Thyroid gland (tissue), 4 donors: ENCODE data around the gene EVI5L. TPM values are rescaled to one million over a fixed set of nuclear protein-coding genes. Genes with fewer than 3 reads are reported as not detected.

Experiments used
- DNase-seq, 2 donors: peaks; one replicate each; pipeline ENCODE4 v3.0.0-alpha.2; 2019
- H3K27ac ChIP-seq, 3 donors: fragments of 200-600 bp; sonication (generic); 1 replicate in 2 of 3; 2 replicates in 1 of 3; pipeline ENCODE4 v1.5.1; 2016 to 2019; ENCODE audit warnings: mild to moderate bottlenecking in 1 of 3, moderate library complexity in 1 of 3
- H3K27me3 ChIP-seq: fragments of 200-600 bp; sonication (generic); one replicate; pipeline ENCODE4 v1.5.1; 2019
- H3K36me3 ChIP-seq, 2 donors: fragments of 200-600 bp; sonication (generic); one replicate each; pipeline ENCODE4 v1.5.1; 2016 to 2019
- H3K4me1 ChIP-seq, 2 donors: fragments of 200-600 bp; sonication (generic); one replicate each; pipeline ENCODE4 v1.5.1; 2017 to 2019
- H3K4me3 ChIP-seq, 3 donors: fragments of 200-600 bp; sonication (generic); replicated peaks in 1 of 3; 1 replicate in 2 of 3; 2 replicates in 1 of 3; pipeline ENCODE4 v1.5.1; 2016; ENCODE audit warnings: mild to moderate bottlenecking in 1 of 3
- H3K9me3 ChIP-seq: fragments of 200-600 bp; sonication (generic); one replicate; pipeline ENCODE4 v1.5.1; 2017
- POLR2A ChIP-seq, 2 donors: fragments of 450-650 bp; IDR thresholded peaks; one replicate each; pipeline ENCODE4 v1.6.1; 2017; ENCODE audit warnings: antibody characterized with exemption in 2 of 2, mild to moderate bottlenecking in 2 of 2, moderate library complexity in 1 of 2
- WGBS, 2 donors: methylation state at CpG; one replicate each; pipeline ENCODE4 v1.1.5; 2017; 5-methylcytosine and 5-hydroxymethylcytosine counted together
- intact Hi-C: fragments of 100-400 bp; cut with DNase I; formaldehyde crosslinking; loops from one replicate; pipeline ENCODE4 v1.15.1; 2023
- total RNA-seq, 4 donors: library from RNA; depleted of rRNA; stranded (reverse); fragments of >200 nt; gene quantifications; one replicate each; pipeline ENCODE4 v1.2.3, GENCODE V29; 2016
- TF ChIP-seq, protein P1 (sequence below), 6 experiments: fragments of 200-600 bp in 3 of 6; fragments of 450-650 bp in 3 of 6; sonication (generic) in 3 of 6; IDR thresholded peaks; one replicate each; pipeline ENCODE4 v1.5.1; 2016 to 2019; ENCODE audit warnings: antibody characterized with exemption in 6 of 6, mild to moderate bottlenecking in 2 of 6, inconsistent platforms in 1 of 6, moderate library complexity in 1 of 6

EVI5L gene
- total RNA-seq, 4 donors from 2014 or later, result 9.8 to 29.3 (median 21.8) TPM

DNA sequence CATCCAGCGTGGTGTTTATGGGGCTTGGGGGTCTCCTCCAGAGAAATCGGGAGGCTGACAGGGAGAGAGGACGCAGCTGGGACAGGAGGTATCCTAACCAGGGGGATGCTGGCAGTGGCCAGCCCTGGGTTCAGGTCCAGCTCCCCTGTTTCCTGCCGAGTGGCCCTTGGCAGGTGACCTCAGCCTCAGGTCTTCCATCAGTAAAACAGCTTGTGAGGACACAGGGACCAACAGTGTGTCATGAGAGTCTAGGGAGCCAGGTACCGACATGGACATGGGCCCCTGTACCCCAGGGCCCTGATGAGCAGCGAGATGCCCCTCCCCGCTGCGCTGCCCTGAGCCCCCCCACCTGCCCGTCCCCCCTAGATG is 19.6 kb downstream of the EVI5L start:
- Histone ChIP-seq H3K36me3 (no peaks in the 10 kb centered on the region), H3K9me3 (no peaks in the 10 kb centered on the region), H3K27me3 (no peaks in the 10 kb centered on the region), H3K4me3 (no peak overlapping the region), H3K27ac (no peak overlapping the region), H3K4me1 (peaks cover 0 to 10% of the 10 kb centered on the region in 2 donors)
- 84 to 96% methylated on average over 4 to 8 of the region's 9 CpGs for WGBS, 2 donors
- intact Hi-C loops, result no loop called here
- DNase-seq, result no peak
- no peak for TF ChIP-seq POLR2A (IDR thresholded peaks at IDR 0.05)
- TF ChIP-seq, protein P1, sequence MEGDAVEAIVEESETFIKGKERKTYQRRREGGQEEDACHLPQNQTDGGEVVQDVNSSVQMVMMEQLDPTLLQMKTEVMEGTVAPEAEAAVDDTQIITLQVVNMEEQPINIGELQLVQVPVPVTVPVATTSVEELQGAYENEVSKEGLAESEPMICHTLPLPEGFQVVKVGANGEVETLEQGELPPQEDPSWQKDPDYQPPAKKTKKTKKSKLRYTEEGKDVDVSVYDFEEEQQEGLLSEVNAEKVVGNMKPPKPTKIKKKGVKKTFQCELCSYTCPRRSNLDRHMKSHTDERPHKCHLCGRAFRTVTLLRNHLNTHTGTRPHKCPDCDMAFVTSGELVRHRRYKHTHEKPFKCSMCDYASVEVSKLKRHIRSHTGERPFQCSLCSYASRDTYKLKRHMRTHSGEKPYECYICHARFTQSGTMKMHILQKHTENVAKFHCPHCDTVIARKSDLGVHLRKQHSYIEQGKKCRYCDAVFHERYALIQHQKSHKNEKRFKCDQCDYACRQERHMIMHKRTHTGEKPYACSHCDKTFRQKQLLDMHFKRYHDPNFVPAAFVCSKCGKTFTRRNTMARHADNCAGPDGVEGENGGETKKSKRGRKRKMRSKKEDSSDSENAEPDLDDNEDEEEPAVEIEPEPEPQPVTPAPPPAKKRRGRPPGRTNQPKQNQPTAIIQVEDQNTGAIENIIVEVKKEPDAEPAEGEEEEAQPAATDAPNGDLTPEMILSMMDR (IDR thresholded peaks at IDR 0.05), result no peak

DNA sequence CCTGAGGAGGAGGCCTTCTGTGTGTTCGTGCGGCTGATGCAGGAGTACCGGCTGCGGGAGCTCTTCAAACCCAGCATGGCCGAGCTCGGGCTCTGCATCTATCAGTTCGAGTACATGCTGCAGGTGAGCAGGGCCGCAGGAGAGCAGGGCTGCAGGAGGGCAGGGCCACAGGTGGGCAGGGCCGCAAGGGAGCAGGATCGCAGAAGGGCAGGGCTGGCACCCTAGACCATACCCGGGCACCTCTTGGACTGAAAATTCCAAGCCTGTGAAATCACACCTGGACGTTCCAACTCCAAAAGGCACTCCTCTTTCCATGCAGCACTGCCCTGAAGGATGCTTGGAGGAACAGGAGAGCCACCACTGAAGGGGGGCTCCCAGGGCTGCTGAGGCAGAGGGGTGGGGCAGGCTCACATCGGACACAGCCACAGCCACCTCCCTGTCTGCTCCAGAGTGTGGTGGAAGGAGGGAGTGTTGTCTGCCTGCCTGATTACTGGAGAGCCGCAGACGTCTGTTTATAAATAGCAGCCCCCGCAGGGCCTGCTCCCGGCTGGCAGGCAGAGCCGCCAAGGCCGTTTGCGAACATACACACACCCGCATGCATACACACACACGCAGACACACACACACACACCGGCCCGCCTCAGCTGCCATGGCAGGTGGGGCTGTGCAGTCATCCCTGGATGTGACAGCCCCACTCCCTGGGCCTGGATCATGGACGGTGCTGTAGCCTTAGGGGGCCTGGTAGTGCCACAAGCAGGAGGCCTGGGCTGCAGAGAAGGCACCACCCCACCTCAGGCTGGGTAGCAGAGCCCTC is 20.2 kb downstream of the EVI5L start:
- Histone ChIP-seq H3K27ac (peak overlapping the region in 1 of 3 donors; percentile 41), H3K9me3 (no peaks in the 10 kb centered on the region), H3K36me3 (no peaks in the 10 kb centered on the region), H3K4me1 (peaks cover 0 to 10% of the 10 kb centered on the region in 2 donors), H3K27me3 (no peaks in the 10 kb centered on the region), H3K4me3 (no peak overlapping the region)
- intact Hi-C loops, result no loop called here
- TF ChIP-seq, protein P1 (IDR thresholded peaks at IDR 0.05), result no peak
- TF ChIP-seq POLR2A (IDR thresholded peaks at IDR 0.05), result no peak
- 51 to 63% methylated on average over 6 to 20 of the region's 25 CpGs for WGBS, 2 donors
- DNase-seq, result peak; percentile 78 to 89

DNA sequence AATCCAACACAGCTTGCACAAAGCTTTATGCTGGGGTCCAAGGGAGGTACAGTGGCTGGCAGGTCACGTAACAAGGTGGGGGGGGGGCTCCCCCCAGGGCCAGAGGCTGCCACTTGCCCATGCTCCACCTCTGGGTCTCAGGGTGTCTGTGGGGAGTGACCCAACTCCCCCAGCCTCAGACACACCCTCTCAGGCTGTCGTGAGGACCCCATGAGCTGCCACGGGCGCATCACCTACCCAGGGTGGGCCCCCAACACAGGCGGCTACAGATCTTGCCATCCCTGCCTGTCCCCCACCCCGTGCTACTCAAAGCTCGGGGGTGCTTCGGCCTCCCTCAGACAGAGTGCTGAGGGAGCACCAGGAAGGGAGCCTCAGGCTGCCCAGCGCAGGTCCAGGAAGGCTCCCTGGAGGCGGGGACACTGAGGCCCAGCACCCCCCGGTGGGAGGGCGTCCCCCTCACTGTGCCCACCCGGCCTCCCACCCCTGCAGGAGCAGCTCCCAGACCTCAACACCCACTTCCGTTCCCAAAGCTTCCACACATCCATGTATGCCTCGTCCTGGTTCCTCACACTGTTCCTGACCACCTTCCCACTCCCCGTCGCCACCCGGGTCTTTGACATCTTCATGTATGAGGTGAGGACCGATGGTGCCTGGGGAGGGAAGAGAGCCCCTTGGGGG is 21.1 kb downstream of the EVI5L start:
- H3K9me3 ChIP-seq, result no peaks in the 10 kb centered on the region
- H3K4me3 ChIP-seq, result no peak overlapping the region
- no peak for DNase-seq
- no peaks in the 10 kb centered on the region for H3K27me3 ChIP-seq
- TF ChIP-seq POLR2A (IDR thresholded peaks at IDR 0.05), result no peak
- TF ChIP-seq, protein P1 (IDR thresholded peaks at IDR 0.05), result no peak
- WGBS, 2 donors, result 92 to 95% methylated on average over 8 to 14 of the region's 19 CpGs
- H3K4me1 ChIP-seq, result peaks cover 0 to 10% of the 10 kb centered on the region in 2 donors
- H3K36me3 ChIP-seq, result no peaks in the 10 kb centered on the region
- no peak overlapping the region for H3K27ac ChIP-seq
- intact Hi-C loops, result no loop called here

DNA sequence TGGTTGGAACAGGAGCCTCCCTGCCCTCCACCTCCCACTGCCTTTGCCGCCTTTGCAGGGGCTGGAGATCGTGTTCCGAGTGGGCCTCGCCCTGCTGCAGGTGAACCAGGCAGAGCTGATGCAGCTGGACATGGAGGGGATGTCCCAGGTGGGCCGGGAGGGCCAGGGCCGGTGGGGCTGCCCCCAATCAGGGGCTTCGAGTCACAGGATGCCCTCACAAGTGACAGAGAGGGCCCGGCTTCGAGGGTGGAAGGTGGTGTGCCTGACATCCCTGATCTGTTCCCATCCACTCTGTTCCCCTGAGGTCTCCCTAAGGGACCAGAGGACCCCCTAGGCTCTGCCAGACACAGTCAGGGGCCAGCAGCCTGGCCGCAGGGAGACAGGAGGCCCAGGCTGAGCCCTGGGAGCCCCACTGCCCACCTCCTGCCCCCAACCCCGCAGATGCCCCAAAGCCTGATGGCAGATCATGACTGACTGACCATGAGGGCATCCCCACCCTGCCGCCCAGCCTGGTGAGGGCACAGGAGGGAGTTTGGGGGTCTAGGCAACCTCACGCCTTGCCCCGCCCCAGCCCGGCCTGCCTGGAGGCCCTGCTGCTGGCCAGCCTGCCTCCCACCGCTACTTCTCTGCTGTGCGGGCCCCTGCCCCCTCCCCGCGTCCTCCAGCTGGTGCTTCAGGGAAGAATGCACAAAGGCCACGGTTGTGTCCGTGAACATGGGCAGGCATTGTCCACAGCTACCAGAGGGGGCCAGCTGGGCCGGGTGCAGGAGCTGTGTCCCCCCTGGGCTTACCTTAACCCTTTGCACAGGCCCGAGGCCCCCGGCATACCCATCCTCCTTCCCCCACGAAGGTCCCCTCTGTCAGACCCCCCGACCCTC is 21.8 kb downstream of the EVI5L start:
- no peaks in the 10 kb centered on the region for H3K27me3 ChIP-seq
- no peaks in the 10 kb centered on the region for H3K36me3 ChIP-seq
- DNase-seq, result no peak
- TF ChIP-seq POLR2A (IDR thresholded peaks at IDR 0.05), result no peak
- TF ChIP-seq, protein P1 (IDR thresholded peaks at IDR 0.05), result no peak
- H3K4me1 ChIP-seq, result peaks cover 0 to 10% of the 10 kb centered on the region in 2 donors
- no peaks in the 10 kb centered on the region for H3K9me3 ChIP-seq
- no peak overlapping the region for H3K4me3 ChIP-seq
- no peak overlapping the region for H3K27ac ChIP-seq
- 91 to 94% methylated on average over 13 to 24 of the region's 26 CpGs for WGBS, 2 donors
- intact Hi-C loops, result no loop called here
